ENCODE results near the gene C19orf81. TPM values are rescaled to one million over a fixed set of nuclear protein-coding genes. Genes with fewer than 3 reads are reported as not detected.

C19orf81 gene
- polyA plus RNA-seq, 3 donors: not detected

- H3K9me3 ChIP-seq (replicated peaks in 1 of 2; ENCODE audit: control insufficient read depth in 1 of 2, insufficient read depth in 1 of 2, low read length in 2 of 2): peaks cover 0 to 4% of the 10 kb centered on the region in 2 donors
- H3K9me3 Mint-ChIP-seq: peaks cover 0 to 4% (median 1%) of the 10 kb centered on the region in 7 donors
- no peak overlapping the region for H3K4me2 ChIP-seq (replicated peaks; ENCODE audit: extremely low read depth, low read length, poor library complexity, severe bottlenecking)
- TF ChIP-seq CTCF (IDR thresholded peaks at IDR 0.05): no peak
- no peaks in the 10 kb centered on the region for H3K79me2 ChIP-seq (ENCODE audit: insufficient read depth, low read length)
- no peak overlapping the region for H3K4me3 ChIP-seq (replicated peaks in 1 of 3; ENCODE audit: low read depth in 2 of 3, low read length in 3 of 3)
- no peak overlapping the region for H3K27ac ChIP-seq (ENCODE audit: low read depth in 1 of 2, low read length in 2 of 2)
- H3K4me1 ChIP-seq (ENCODE audit: control insufficient read depth in 1 of 2, insufficient read depth in 2 of 2, low read length in 2 of 2): no peaks in the 10 kb centered on the region
- H3K4me3 Mint-ChIP-seq: no peak overlapping the region
- H4K20me1 ChIP-seq (ENCODE audit: insufficient read depth, low read length): no peaks in the 10 kb centered on the region
- H3K27ac Mint-ChIP-seq: no peak overlapping the region
- H3K9ac ChIP-seq (ENCODE audit: insufficient read depth, low read length, poor library complexity, severe bottlenecking): no peak overlapping the region
- intact Hi-C loops (cut with micrococcal nuclease): no loop called here
- no peaks in the 10 kb centered on the region for H3K36me3 Mint-ChIP-seq
- DNase-seq: no peak
- H3K36me3 ChIP-seq (replicated peaks in 1 of 2; ENCODE audit: control insufficient read depth in 1 of 2, insufficient read depth in 2 of 2, low read length in 2 of 2): no peaks in the 10 kb centered on the region
- 70% methylated on average over 4 of the region's 5 CpGs for WGBS (ENCODE audit: insufficient coverage)
- peaks cover 4 to 10% (median 6%) of the 10 kb centered on the region in 3 donors for H3K27me3 Mint-ChIP-seq (ENCODE audit: low read depth in 3 of 3)
- no peak overlapping the region for H2AFZ ChIP-seq (ENCODE audit: insufficient read depth, low read depth, low read length, poor library complexity, severe bottlenecking)
- H3K27me3 ChIP-seq (ENCODE audit: control insufficient read depth in 2 of 2, insufficient read depth in 2 of 2, low read length in 2 of 2): peaks cover 0 to 4% of the 10 kb centered on the region in 2 donors
- H3K4me1 Mint-ChIP-seq: no peaks in the 10 kb centered on the region
Measured at GRCh38 chr19:50648659-50649058, 586 bp upstream of the C19orf81 start.

GRCh38 chr19:50651174-50651573, 1.9 kb downstream of the C19orf81 start:
- Histone ChIP-seq H3K4me2 (replicated peaks; ENCODE audit: extremely low read depth, low read length, poor library complexity, severe bottlenecking) (no peak overlapping the region), H2AFZ (ENCODE audit: insufficient read depth, low read depth, low read length, poor library complexity, severe bottlenecking) (no peak overlapping the region), H3K4me1 (ENCODE audit: control insufficient read depth in 1 of 2, insufficient read depth in 2 of 2, low read length in 2 of 2) (no peaks in the 10 kb centered on the region), H3K27ac (ENCODE audit: low read depth in 1 of 2, low read length in 2 of 2) (no peak overlapping the region), H4K20me1 (ENCODE audit: insufficient read depth, low read length) (no peaks in the 10 kb centered on the region), H3K27me3 (ENCODE audit: control insufficient read depth in 2 of 2, insufficient read depth in 2 of 2, low read length in 2 of 2) (peaks cover 0 to 4% of the 10 kb centered on the region in 2 donors), H3K9ac (ENCODE audit: insufficient read depth, low read length, poor library complexity, severe bottlenecking) (no peak overlapping the region), H3K79me2 (ENCODE audit: insufficient read depth, low read length) (no peaks in the 10 kb centered on the region), H3K9me3 (replicated peaks in 1 of 2; ENCODE audit: control insufficient read depth in 1 of 2, insufficient read depth in 1 of 2, low read length in 2 of 2) (peaks cover 12 to 16% of the 10 kb centered on the region in 2 donors), H3K36me3 (replicated peaks in 1 of 2; ENCODE audit: control insufficient read depth in 1 of 2, insufficient read depth in 2 of 2, low read length in 2 of 2) (no peaks in the 10 kb centered on the region), H3K4me3 (replicated peaks in 1 of 3; ENCODE audit: low read depth in 2 of 3, low read length in 3 of 3) (no peak overlapping the region)
- DNase-seq: no peak
- WGBS (ENCODE audit: insufficient coverage): no CpG with 5 or more reads among the region's 2 CpGs
- Mint-ChIP-seq H3K27me3 (ENCODE audit: low read depth in 3 of 3) (peaks cover 5 to 17% (median 16%) of the 10 kb centered on the region in 3 donors), H3K9me3 (peaks cover 6 to 21% (median 18%) of the 10 kb centered on the region in 7 donors), H3K27ac (no peak overlapping the region), H3K36me3 (no peaks in the 10 kb centered on the region), H3K4me3 (no peak overlapping the region), H3K4me1 (no peaks in the 10 kb centered on the region)
- intact Hi-C loops (cut with micrococcal nuclease): no loop called here
- no peak for TF ChIP-seq CTCF (IDR thresholded peaks at IDR 0.05)

All from CD14-positive monocyte (primary cell).